Natural killer cell treated with Interleukin-12 subunit alpha and Interleukin-12 subunit beta and Interleukin-15 and Interleukin-18, amount 100 ng/mL, for 72 hours (primary cell): ENCODE measurements around the gene CSNK1G1. TPM values are rescaled to one million over a fixed set of nuclear protein-coding genes. Genes with fewer than 3 reads are reported as not detected.

Experiments
- ATAC-seq, 2 donors: fragments of 150-1000 bp; cut with Tn5 transposase in 1 of 2; sonication (Bioruptor Pico), chemical (Tn5 transposase) in 1 of 2; 2 replicates each; pipeline ENCODE4 v1.10.0; 2021
- DNase-seq: peaks from one replicate; pipeline ENCODE4 v3.0.0; 2022; ENCODE audit warnings: low spot score
- H3K27ac Mint-ChIP-seq, 2 donors: 1 replicate in 1 of 2; 2 replicates in 1 of 2; pipeline ENCODE4 v1.8.0; 2022; ENCODE audit warnings: mixed read lengths in 2 of 2, mild to moderate bottlenecking in 1 of 2, moderate library complexity in 1 of 2
- H3K27me3 Mint-ChIP-seq, 2 donors: 1 replicate in 1 of 2; 2 replicates in 1 of 2; pipeline ENCODE4 v1.8.0; 2022; ENCODE audit warnings: mixed read lengths in 2 of 2
- H3K36me3 Mint-ChIP-seq: one replicate; pipeline ENCODE4 v1.8.0; 2022; ENCODE audit warnings: mixed read lengths
- H3K4me1 Mint-ChIP-seq, 2 donors: 1 replicate in 1 of 2; 2 replicates in 1 of 2; pipeline ENCODE4 v1.8.0; 2022; ENCODE audit warnings: low read depth in 2 of 2, mixed read lengths in 2 of 2, mild to moderate bottlenecking in 1 of 2
- H3K4me3 Mint-ChIP-seq: one replicate; pipeline ENCODE4 v1.8.0; 2022; ENCODE audit warnings: mixed read lengths
- H3K9me3 Mint-ChIP-seq: 2 replicates; pipeline ENCODE4 v1.8.0; 2022; ENCODE audit warnings: mixed read lengths
- total RNA-seq, 2 donors: library from RNA; stranded (reverse); gene quantifications; one replicate each; pipeline ENCODE4 v1.2.3, GENCODE V29; 2022

Gene CSNK1G1
- total RNA-seq, 2 donors from 2014 or later: 35.4 to 47.5 TPM

- H3K27me3 Mint-ChIP-seq: no peaks in the 10 kb centered on the region
- H3K9me3 Mint-ChIP-seq: no peaks in the 10 kb centered on the region
- peak overlapping the region; percentile 85 for H3K4me3 Mint-ChIP-seq
- H3K36me3 Mint-ChIP-seq: peaks cover 19% of the 10 kb centered on the region
- no peak for DNase-seq
- H3K27ac Mint-ChIP-seq: peak overlapping the region; percentile 87 to 93
- peaks cover 39 to 42% of the 10 kb centered on the region in 2 donors for H3K4me1 Mint-ChIP-seq
- peak; percentile 0 for ATAC-seq
These were observed 192.2 kb downstream of the CSNK1G1 start for GRCh38 chr15:64163659-64164362.

GRCh38 chr15:64162869-64163658 is 192.9 kb downstream of the CSNK1G1 start, which contains the start of gene PPIB:
PPIB (minus strand) TSS chr15:64163022; CDS start chr15:64162986, 36 bp downstream.
- Mint-ChIP-seq H3K36me3 (peaks cover 27% of the 10 kb centered on the region), H3K27me3 (no peaks in the 10 kb centered on the region), H3K4me3 (peak within 1 kb of the TSS; percentile 86), H3K9me3 (no peaks in the 10 kb centered on the region), H3K27ac (peak within 1 kb of the TSS; percentile 87 to 94), H3K4me1 (peaks cover 43 to 49% of the 10 kb centered on the region in 2 donors)
- DNase-seq: peak; percentile 99
- ATAC-seq: peak; percentile 97

DNA sequence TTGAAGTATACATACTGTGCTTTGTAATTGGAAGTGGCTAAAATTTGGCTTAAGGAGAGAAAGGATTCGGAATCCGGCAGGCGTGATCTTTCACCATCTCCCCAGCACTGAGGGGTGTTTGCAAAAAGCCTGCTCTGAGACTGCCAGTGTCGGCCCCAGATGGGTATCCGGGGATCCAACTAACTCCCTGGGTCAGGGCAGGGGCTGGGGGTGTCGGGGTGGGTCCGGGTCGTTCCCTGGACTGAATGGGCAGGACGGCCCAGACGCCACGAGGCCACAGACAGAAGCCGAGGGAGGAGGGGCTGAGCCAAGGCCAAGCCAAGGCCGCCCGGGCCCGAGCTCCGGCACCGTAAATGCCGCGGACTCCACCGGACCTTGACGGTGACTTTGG is 193.5 kb downstream of the CSNK1G1 start:
- Mint-ChIP-seq H3K27ac (peak overlapping the region; percentile 87 to 94), H3K4me3 (peak overlapping the region; percentile 86), H3K27me3 (no peaks in the 10 kb centered on the region), H3K36me3 (peaks cover 32% of the 10 kb centered on the region), H3K4me1 (peaks cover 47 to 54% of the 10 kb centered on the region in 2 donors), H3K9me3 (no peaks in the 10 kb centered on the region)
- no peak for DNase-seq
- ATAC-seq: peak; percentile 29 to 52

DNA sequence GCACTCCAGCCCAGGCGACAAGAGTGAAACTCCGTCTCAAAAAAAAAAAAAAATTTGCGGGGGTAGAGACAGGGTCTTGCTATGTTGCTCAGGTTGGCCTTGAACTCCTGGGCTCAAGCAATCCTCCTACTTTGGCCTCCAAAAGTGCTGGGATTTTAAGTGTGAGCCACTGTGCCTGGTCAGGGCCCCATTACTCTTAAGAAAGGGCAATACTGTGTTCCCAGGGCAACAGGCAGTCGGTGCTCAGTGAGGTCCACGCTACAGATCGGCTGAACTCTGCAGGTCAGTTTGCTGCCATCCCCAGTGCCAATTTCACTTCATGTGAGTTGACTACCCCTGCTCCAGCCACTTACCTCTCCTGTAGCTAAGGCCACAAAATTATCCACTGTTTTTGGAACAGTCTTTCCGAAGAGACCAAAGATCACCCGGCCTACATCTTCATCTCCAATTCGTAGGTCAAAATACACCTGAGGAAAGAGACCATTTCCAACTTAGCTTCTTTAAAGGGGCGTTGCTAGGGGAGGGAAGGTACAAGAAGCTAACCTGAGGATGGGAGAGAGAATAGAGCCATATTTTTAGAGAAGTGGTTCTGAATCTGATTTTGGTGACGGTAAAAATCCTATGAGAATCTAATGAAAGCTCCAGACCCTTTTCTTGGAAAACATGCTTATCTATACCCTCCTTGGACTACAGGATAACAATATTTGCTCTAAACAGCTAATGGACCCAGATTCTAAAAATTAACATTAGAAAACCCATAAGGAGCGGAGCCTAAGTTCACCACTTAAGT is 194.1 kb downstream of the CSNK1G1 start:
- Mint-ChIP-seq H3K27ac (peak overlapping the region; percentile 87 to 94), H3K27me3 (no peaks in the 10 kb centered on the region), H3K9me3 (no peaks in the 10 kb centered on the region), H3K36me3 (peaks cover 32% of the 10 kb centered on the region), H3K4me3 (peak overlapping the region; percentile 86), H3K4me1 (peaks cover 47 to 53% of the 10 kb centered on the region in 2 donors)
- ATAC-seq (no peak), DNase-seq (no peak)

- H3K4me3 Mint-ChIP-seq: peak overlapping the region; percentile 58
- peaks cover 37% of the 10 kb centered on the region for H3K36me3 Mint-ChIP-seq
- ATAC-seq (no peak), DNase-seq (no peak)
- H3K27ac Mint-ChIP-seq: peak overlapping the region; percentile 80
- H3K4me1 Mint-ChIP-seq: peaks cover 37 to 39% of the 10 kb centered on the region in 2 donors
- peaks cover 0 to under 1% of the 10 kb centered on the region in 2 donors for H3K27me3 Mint-ChIP-seq
- H3K9me3 Mint-ChIP-seq: no peaks in the 10 kb centered on the region
These were observed 197.4 kb downstream of the CSNK1G1 start for GRCh38 chr15:64158363-64159134.

DNA sequence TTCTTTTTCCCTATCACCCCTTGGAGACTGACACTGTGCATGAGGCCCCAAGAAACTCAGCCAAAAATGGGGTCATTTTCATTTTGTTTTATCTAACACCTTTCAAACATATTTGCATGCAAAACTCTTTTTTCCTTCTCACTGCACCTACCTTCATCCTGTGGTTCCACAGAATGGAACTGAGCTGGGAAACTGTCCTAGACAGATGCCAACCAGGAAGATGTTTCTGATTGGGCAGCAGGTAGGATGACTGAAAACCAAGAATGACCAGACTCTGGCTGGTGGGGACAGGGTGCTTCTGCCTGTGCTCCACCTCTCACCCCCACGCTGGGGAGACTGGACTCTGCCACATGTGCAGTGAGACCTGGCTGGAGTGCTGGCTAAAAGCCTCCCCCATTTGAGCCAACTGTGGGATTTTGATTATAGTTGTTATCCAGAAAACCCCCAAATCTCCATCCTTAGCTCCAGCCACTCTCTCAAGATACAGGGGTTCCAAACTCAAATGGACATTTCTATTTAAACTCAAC is 198.3 kb downstream of the CSNK1G1 start:
- ATAC-seq (no peak), DNase-seq (no peak)
- Mint-ChIP-seq H3K36me3 (peaks cover 37% of the 10 kb centered on the region), H3K9me3 (no peaks in the 10 kb centered on the region), H3K27ac (peak overlapping the region; percentile 80), H3K4me1 (peaks cover 36 to 42% of the 10 kb centered on the region in 2 donors), H3K4me3 (no peak overlapping the region), H3K27me3 (peaks cover 0 to 2% of the 10 kb centered on the region in 2 donors)

GRCh38 chr15:64156652-64157331 is 199.2 kb downstream of the CSNK1G1 start:
- ATAC-seq: no peak
- Mint-ChIP-seq H3K4me3 (no peak overlapping the region), H3K36me3 (peaks cover 32% of the 10 kb centered on the region), H3K4me1 (peaks cover 32 to 36% of the 10 kb centered on the region in 2 donors), H3K9me3 (no peaks in the 10 kb centered on the region), H3K27ac (no peak overlapping the region), H3K27me3 (peaks cover 0 to 2% of the 10 kb centered on the region in 2 donors)
- DNase-seq: no peak

DNA sequence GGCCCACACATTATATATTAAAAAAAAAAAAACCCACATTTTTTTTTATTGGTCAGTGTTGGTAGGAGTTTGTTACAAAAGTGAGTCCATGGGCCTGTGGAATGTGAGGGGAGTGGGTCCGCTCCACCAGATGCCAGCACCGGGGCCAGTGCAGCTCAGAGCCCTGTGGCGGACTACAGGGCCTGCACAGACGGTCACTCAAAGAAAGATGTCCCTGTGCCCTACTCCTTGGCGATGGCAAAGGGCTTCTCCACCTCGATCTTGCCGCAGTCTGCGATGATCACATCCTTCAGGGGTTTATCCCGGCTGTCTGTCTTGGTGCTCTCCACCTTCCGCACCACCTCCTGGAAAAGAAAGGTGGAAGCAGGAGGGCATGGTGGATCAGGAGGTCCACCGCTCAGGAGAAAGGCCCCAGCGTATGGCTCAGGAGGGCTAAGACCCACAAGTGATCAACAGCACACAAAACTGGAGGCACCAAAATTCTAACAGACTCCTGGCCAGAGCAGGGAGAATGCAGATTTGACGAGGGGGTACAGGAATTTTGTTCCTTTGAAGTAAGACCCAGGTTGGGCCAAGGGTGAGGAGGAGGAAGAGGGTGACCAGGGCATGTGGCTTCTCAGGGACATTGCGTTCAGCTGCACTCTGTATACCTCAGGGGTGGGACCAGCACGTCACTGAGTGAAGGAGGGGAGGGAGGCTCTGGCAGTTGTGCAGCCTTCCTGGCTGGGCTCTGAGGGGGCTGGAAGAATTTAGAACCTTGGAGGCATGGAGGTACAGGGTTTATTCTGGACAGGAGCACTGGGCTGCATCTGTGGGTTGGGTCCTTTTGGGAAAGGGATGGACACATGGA is 199.9 kb downstream of the CSNK1G1 start:
- ATAC-seq (no peak), DNase-seq (no peak)
- H3K27ac Mint-ChIP-seq: no peak overlapping the region
- no peaks in the 10 kb centered on the region for H3K9me3 Mint-ChIP-seq
- peaks cover 30% of the 10 kb centered on the region for H3K36me3 Mint-ChIP-seq
- H3K27me3 Mint-ChIP-seq: peaks cover 0 to 3% of the 10 kb centered on the region in 2 donors
- no peak overlapping the region for H3K4me3 Mint-ChIP-seq
- peaks cover 31 to 34% of the 10 kb centered on the region in 2 donors for H3K4me1 Mint-ChIP-seq

GRCh38 chr15:64153480-64154367 is 202.2 kb downstream of the CSNK1G1 start:
- ATAC-seq: peak; percentile 86 to 88
- H3K36me3 Mint-ChIP-seq: peaks cover 17% of the 10 kb centered on the region
- H3K4me3 Mint-ChIP-seq: peak overlapping the region; percentile 72
- DNase-seq: peak; percentile 87
- H3K4me1 Mint-ChIP-seq: peaks cover 21 to 27% of the 10 kb centered on the region in 2 donors
- peaks cover 0 to 9% of the 10 kb centered on the region in 2 donors for H3K27me3 Mint-ChIP-seq
- no peaks in the 10 kb centered on the region for H3K9me3 Mint-ChIP-seq
- H3K27ac Mint-ChIP-seq: peak overlapping the region; percentile 56 to 70

- Mint-ChIP-seq H3K9me3 (no peaks in the 10 kb centered on the region), H3K4me1 (peaks cover 11 to 19% of the 10 kb centered on the region in 2 donors), H3K4me3 (peak overlapping the region; percentile 10), H3K27ac (peak overlapping the region; percentile 56 to 70), H3K27me3 (peaks cover 0 to 9% of the 10 kb centered on the region in 2 donors), H3K36me3 (peaks cover 8% of the 10 kb centered on the region)
- no peak for ATAC-seq
- DNase-seq: no peak
These were observed 203.2 kb downstream of the CSNK1G1 start for GRCh38 chr15:64152507-64153387.
